SK-N-SH treated with all-trans-retinoic acid at 6 μM for 48 hours (cell line): ENCODE results near the gene NDUFB10.
"Not testable (repeated sequence)": the region's sequence is repeated elsewhere in the genome, so short reads cannot be mapped to it uniquely, and the experiment has no call there.

Source experiments
- ATAC-seq: fragments of 200-7000 bp; cut with Tn5 transposase; 3 replicates; pipeline ENCODE4 v1.9.1; 2020; ENCODE audit warnings: mild to moderate bottlenecking, moderate library complexity
- BACH2 ChIP-seq: fragments of 250-450 bp; sonication (Bioruptor Pico); IDR thresholded peaks from 2 replicates; pipeline ENCODE4 v1.9.0; 2021; ENCODE audit warnings: mild to moderate bottlenecking, borderline replicate concordance
- CSDC2 ChIP-seq: fragments of 250-450 bp; sonication (Bioruptor Pico); IDR thresholded peaks from 2 replicates; pipeline ENCODE4 v1.5.0; 2020; ENCODE audit warnings: mild to moderate bottlenecking, moderate library complexity
- ESRRG ChIP-seq: fragments of 250-450 bp; sonication (Bioruptor Pico); IDR thresholded peaks from 2 replicates; pipeline ENCODE4 v1.6.1; 2021; ENCODE audit warnings: mild to moderate bottlenecking
- GLIS3 ChIP-seq: fragments of 250-450 bp; sonication (Bioruptor Pico); IDR thresholded peaks from 2 replicates; pipeline ENCODE4 v1.5.0; 2020; ENCODE audit warnings: mild to moderate bottlenecking, moderate library complexity
- ISL1 ChIP-seq: fragments of 250-450 bp; sonication (Bioruptor Pico); IDR thresholded peaks from 2 replicates; pipeline ENCODE4 v2.1.2; 2022; ENCODE audit warnings: mild to moderate bottlenecking, moderate library complexity
- OSR1 ChIP-seq: fragments of 250-450 bp; sonication (Bioruptor Pico); IDR thresholded peaks from 2 replicates; pipeline ENCODE4 v1.8.0; 2022; ENCODE audit warnings: moderate library complexity, mild to moderate bottlenecking, inconsistent platforms
- PPARA ChIP-seq: fragments of 250-450 bp; sonication (Bioruptor Pico); IDR thresholded peaks from 2 replicates; pipeline ENCODE4 v1.5.0; 2020; ENCODE audit warnings: mild to moderate bottlenecking, borderline replicate concordance
- RARB ChIP-seq: fragments of 250-450 bp; sonication (Bioruptor Pico); IDR thresholded peaks from 2 replicates; pipeline ENCODE4 v1.8.0; 2021; ENCODE audit warnings: mild to moderate bottlenecking, moderate library complexity
- SNAI2 ChIP-seq: fragments of 250-450 bp; sonication (Bioruptor Pico); IDR thresholded peaks from 2 replicates; pipeline ENCODE4 v1.5.0; 2020; ENCODE audit warnings: mild to moderate bottlenecking, moderate library complexity
- TCF4 ChIP-seq: fragments of 250-450 bp; sonication (Bioruptor Pico); IDR thresholded peaks from 2 replicates; pipeline ENCODE4 v1.8.0; 2021; ENCODE audit warnings: mild to moderate bottlenecking, moderate library complexity, borderline replicate concordance
- TOX ChIP-seq: fragments of 250-450 bp; sonication (Bioruptor Pico); IDR thresholded peaks from 2 replicates; pipeline ENCODE4 v1.8.0; 2021; ENCODE audit warnings: mild to moderate bottlenecking, moderate library complexity, borderline replicate concordance
- ZC3H10 ChIP-seq: fragments of 250-450 bp; sonication (Bioruptor Pico); IDR thresholded peaks from 2 replicates; pipeline ENCODE4 v1.5.1; 2021; ENCODE audit warnings: mild to moderate bottlenecking, moderate library complexity
- ZFP3 ChIP-seq: fragments of 250-450 bp; sonication (Bioruptor Pico); IDR thresholded peaks from 2 replicates; pipeline ENCODE4 v1.5.0; 2020; ENCODE audit warnings: mild to moderate bottlenecking, moderate library complexity
- ZFP30 ChIP-seq: fragments of 450-650 bp; formaldehyde crosslinking; IDR thresholded peaks from 2 replicates; pipeline ENCODE4 v1.5.0; 2022; ENCODE audit warnings: mild to moderate bottlenecking, moderate library complexity
- ZNF565 ChIP-seq: fragments of 450-650 bp; formaldehyde crosslinking; conservative IDR thresholded peaks from 2 replicates; pipeline ENCODE4 v1.5.0; 2020; ENCODE audit warnings: low read depth, mild to moderate bottlenecking, moderate library complexity
- ZNF70 ChIP-seq: fragments of 450-650 bp; formaldehyde crosslinking; IDR thresholded peaks from 2 replicates; pipeline ENCODE4 v1.5.0; 2020; ENCODE audit warnings: mild to moderate bottlenecking, moderate library complexity
- ZNF8 ChIP-seq: fragments of 450-650 bp; formaldehyde crosslinking; IDR thresholded peaks from 2 replicates; pipeline ENCODE4 v1.5.0; 2020; ENCODE audit warnings: mild to moderate bottlenecking, moderate library complexity
- TF ChIP-seq, protein P1 (sequence below): fragments of 250-450 bp; sonication (Bioruptor Pico); IDR thresholded peaks from 2 replicates; pipeline ENCODE4 v1.5.1; 2020; ENCODE audit warnings: low read depth, mild to moderate bottlenecking, moderate library complexity
- TF ChIP-seq, protein P2 (sequence below): fragments of 250-450 bp; sonication (Bioruptor Pico); IDR thresholded peaks from 2 replicates; pipeline ENCODE4 v1.8.0; 2020; ENCODE audit warnings: mild to moderate bottlenecking, moderate library complexity, borderline replicate concordance
- TF ChIP-seq, protein P3 (sequence below): fragments of 250-450 bp; sonication (Bioruptor Pico); IDR thresholded peaks from 2 replicates; pipeline ENCODE4 v1.8.0; 2021; ENCODE audit warnings: low read depth, mild to moderate bottlenecking, moderate library complexity, borderline replicate concordance
- TF ChIP-seq, protein P4 (sequence below): fragments of 250-450 bp; sonication (Bioruptor Pico); IDR thresholded peaks from 2 replicates; pipeline ENCODE4 v1.5.0; 2020; ENCODE audit warnings: mild to moderate bottlenecking, moderate library complexity
- TF ChIP-seq, protein P5 (sequence below): fragments of 250-450 bp; sonication (Bioruptor Pico); IDR thresholded peaks from 2 replicates; pipeline ENCODE4 v1.5.1; 2021; ENCODE audit warnings: mild to moderate bottlenecking, moderate library complexity

NDUFB10 gene

DNA sequence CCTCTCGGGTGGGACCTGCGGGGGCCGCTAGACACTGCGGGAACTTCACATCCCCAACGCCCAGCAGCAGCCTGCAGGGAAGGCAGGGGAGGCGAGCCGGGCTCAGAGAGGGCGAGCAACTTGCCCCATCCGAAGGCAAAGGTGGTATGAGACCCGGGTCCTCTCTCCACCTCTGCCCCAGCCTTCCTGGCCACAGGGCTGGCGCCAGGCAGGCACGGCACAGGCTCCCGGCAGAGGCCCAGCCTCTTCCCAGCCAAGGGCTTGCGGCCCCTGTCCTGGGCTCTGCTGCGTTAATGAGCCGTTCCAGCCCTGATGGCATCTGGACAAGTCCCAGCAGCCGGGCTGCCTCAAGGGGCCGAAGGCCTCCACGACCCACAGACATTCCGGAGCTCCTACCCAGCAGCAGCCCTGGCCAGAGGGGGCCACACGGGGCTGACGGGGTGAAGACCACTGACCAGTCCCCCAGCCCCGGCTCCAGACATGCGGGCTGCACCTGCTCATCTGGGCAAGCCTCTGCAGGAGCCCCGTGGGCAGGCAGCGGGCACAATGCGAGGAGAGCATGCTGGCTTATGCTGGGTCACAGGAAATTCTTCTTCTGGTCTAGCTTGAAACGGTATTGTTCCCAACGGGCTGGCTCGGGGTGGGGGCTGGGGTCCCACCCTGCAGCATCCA, 39.9 kb upstream of the NDUFB10 start:
- ATAC-seq, result peak; percentile 39
- TF ChIP-seq ZC3H10 (CRISPR knock-in tag) (no peak), SNAI2 (CRISPR knock-in tag) (no peak), BACH2 (CRISPR knock-in tag) (no peak), ZNF565 (no peak), OSR1 (no peak), ZNF8 (CRISPR knock-in tag) (no peak), PPARA (CRISPR knock-in tag) (no peak), ISL1 (CRISPR knock-in tag) (no peak), TOX (no peak)
- TF ChIP-seq, protein P1, sequence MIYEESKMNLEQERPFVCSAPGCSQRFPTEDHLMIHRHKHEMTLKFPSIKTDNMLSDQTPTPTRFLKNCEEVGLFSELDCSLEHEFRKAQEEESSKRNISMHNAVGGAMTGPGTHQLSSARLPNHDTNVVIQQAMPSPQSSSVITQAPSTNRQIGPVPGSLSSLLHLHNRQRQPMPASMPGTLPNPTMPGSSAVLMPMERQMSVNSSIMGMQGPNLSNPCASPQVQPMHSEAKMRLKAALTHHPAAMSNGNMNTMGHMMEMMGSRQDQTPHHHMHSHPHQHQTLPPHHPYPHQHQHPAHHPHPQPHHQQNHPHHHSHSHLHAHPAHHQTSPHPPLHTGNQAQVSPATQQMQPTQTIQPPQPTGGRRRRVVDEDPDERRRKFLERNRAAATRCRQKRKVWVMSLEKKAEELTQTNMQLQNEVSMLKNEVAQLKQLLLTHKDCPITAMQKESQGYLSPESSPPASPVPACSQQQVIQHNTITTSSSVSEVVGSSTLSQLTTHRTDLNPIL (CRISPR knock-in tag), result no peak
- TF ChIP-seq, protein P2, sequence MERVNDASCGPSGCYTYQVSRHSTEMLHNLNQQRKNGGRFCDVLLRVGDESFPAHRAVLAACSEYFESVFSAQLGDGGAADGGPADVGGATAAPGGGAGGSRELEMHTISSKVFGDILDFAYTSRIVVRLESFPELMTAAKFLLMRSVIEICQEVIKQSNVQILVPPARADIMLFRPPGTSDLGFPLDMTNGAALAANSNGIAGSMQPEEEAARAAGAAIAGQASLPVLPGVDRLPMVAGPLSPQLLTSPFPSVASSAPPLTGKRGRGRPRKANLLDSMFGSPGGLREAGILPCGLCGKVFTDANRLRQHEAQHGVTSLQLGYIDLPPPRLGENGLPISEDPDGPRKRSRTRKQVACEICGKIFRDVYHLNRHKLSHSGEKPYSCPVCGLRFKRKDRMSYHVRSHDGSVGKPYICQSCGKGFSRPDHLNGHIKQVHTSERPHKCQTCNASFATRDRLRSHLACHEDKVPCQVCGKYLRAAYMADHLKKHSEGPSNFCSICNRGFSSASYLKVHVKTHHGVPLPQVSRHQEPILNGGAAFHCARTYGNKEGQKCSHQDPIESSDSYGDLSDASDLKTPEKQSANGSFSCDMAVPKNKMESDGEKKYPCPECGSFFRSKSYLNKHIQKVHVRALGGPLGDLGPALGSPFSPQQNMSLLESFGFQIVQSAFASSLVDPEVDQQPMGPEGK, result no peak

DNA sequence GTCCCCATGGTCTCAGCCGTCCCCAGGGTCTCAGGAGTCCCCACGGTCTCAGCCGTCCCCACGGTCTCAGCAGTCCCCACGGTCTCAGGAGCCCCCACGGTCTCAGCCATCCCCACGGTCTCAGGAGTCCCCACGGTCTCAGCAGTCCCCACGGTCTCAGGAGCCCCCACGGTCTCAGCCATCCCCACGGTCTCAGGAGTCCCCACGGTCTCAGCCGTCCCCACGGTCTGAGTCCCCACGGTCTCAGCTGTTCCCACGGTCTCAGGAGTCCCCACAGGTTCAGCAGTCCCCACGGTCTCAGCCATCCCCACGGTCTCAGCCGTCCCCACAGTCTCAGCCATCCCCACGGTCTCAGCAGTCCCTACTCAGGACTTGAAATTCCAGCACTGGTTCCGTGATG, 39.2 kb upstream of the NDUFB10 start:
- ATAC-seq, result not testable (repeated sequence)

DNA sequence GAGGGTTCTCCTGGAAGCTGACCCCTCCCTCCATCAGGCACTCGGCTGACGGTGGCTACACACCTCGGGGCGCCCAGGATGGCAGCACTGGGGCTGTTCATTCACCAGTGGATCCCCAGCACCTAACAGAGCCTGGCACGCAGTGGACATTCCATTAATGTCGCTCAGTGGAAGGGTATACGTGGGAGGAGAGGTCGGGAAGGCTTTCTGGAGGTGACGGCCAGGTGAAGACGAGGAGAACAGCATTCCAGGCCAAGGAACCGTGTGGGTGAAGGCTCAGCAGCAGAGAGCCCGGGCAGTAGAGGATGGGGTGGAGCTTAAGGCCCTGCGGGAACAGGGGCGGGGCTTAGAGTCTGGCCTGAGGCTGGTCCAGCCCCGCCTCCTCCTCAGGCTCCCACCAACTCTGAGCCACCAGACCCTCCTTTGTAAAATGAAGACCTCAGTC, 38.6 kb upstream of the NDUFB10 start:
- peak; percentile 82 for ATAC-seq
- TF ChIP-seq ZNF70 (CRISPR knock-in tag) (no peak), TOX (no peak), ZC3H10 (CRISPR knock-in tag) (no peak), GLIS3 (no peak), ZFP30 (CRISPR knock-in tag) (no peak), ESRRG (CRISPR knock-in tag) (no peak), TCF4 (CRISPR knock-in tag) (no peak), ZNF8 (CRISPR knock-in tag) (no peak), OSR1 (no peak), ZFP3 (CRISPR knock-in tag) (no peak), RARB (no peak), ZNF565 (no peak), ISL1 (CRISPR knock-in tag) (no peak), PPARA (CRISPR knock-in tag) (no peak), BACH2 (CRISPR knock-in tag) (no peak), CSDC2 (CRISPR knock-in tag) (no peak)
- TF ChIP-seq, protein P3, sequence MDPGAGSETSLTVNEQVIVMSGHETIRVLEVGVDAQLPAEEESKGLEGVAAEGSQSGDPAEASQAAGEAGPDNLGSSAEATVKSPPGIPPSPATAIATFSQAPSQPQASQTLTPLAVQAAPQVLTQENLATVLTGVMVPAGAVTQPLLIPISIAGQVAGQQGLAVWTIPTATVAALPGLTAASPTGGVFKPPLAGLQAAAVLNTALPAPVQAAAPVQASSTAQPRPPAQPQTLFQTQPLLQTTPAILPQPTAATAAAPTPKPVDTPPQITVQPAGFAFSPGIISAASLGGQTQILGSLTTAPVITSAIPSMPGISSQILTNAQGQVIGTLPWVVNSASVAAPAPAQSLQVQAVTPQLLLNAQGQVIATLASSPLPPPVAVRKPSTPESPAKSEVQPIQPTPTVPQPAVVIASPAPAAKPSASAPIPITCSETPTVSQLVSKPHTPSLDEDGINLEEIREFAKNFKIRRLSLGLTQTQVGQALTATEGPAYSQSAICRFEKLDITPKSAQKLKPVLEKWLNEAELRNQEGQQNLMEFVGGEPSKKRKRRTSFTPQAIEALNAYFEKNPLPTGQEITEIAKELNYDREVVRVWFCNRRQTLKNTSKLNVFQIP (CRISPR knock-in tag), result no peak
- TF ChIP-seq, protein P4, sequence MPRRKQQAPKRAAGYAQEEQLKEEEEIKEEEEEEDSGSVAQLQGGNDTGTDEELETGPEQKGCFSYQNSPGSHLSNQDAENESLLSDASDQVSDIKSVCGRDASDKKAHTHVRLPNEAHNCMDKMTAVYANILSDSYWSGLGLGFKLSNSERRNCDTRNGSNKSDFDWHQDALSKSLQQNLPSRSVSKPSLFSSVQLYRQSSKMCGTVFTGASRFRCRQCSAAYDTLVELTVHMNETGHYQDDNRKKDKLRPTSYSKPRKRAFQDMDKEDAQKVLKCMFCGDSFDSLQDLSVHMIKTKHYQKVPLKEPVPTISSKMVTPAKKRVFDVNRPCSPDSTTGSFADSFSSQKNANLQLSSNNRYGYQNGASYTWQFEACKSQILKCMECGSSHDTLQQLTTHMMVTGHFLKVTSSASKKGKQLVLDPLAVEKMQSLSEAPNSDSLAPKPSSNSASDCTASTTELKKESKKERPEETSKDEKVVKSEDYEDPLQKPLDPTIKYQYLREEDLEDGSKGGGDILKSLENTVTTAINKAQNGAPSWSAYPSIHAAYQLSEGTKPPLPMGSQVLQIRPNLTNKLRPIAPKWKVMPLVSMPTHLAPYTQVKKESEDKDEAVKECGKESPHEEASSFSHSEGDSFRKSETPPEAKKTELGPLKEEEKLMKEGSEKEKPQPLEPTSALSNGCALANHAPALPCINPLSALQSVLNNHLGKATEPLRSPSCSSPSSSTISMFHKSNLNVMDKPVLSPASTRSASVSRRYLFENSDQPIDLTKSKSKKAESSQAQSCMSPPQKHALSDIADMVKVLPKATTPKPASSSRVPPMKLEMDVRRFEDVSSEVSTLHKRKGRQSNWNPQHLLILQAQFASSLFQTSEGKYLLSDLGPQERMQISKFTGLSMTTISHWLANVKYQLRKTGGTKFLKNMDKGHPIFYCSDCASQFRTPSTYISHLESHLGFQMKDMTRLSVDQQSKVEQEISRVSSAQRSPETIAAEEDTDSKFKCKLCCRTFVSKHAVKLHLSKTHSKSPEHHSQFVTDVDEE, result no peak
- TF ChIP-seq, protein P5, sequence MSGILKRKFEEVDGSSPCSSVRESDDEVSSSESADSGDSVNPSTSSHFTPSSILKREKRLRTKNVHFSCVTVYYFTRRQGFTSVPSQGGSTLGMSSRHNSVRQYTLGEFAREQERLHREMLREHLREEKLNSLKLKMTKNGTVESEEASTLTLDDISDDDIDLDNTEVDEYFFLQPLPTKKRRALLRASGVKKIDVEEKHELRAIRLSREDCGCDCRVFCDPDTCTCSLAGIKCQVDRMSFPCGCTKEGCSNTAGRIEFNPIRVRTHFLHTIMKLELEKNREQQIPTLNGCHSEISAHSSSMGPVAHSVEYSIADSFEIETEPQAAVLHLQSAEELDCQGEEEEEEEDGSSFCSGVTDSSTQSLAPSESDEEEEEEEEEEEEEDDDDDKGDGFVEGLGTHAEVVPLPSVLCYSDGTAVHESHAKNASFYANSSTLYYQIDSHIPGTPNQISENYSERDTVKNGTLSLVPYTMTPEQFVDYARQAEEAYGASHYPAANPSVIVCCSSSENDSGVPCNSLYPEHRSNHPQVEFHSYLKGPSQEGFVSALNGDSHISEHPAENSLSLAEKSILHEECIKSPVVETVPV (CRISPR knock-in tag), result no peak
- TF ChIP-seq, protein P1 (CRISPR knock-in tag), result no peak
